ENCODE measurements around the gene MDFIC. TPM values are rescaled to one million over a fixed set of nuclear protein-coding genes. Genes with fewer than 3 reads are reported as not detected.

The MDFIC gene
- total RNA-seq, 1 experiment from 2014 or later: 7.3 TPM

GRCh38 chr7:115009736-115010440, 88.0 kb downstream of the MDFIC start:
- POLR2A ChIA-PET: no interaction called here
- no peaks in the 10 kb centered on the region for H3K4me1 ChIP-seq (ENCODE audit: control insufficient read depth, insufficient read depth, low read length)
- no peaks in the 10 kb centered on the region for H3K36me3 ChIP-seq (ENCODE audit: control insufficient read depth, insufficient read depth, low read length)
- no peaks in the 10 kb centered on the region for H3K9me3 ChIP-seq (ENCODE audit: control insufficient read depth, insufficient read depth, low read depth, low read length)
- no peak overlapping the region for H3K27ac ChIP-seq (ENCODE audit: low read length)
- DNase-seq (ENCODE audit: low read depth, low spot score) (no peak), ATAC-seq (no peak)
- intact Hi-C loops (cut with micrococcal nuclease; ENCODE audit: unreplicated experiment): no loop called here
- in situ Hi-C loops (cut with HindIII; ENCODE audit: low pct_unique_long_range_greater_than_20kb, low sequenced_read_pairs): no loop called here
- no peak for TF ChIP-seq SIN3A (IDR thresholded peaks at IDR 0.05; ENCODE audit: borderline replicate concordance, insufficient read depth, low read depth, low read length)
- H3K27me3 ChIP-seq (ENCODE audit: control insufficient read depth, insufficient read depth, low read length): no peaks in the 10 kb centered on the region
- no TSS peak for BruUV-seq (replicated peaks)
- no peak overlapping the region for H3K4me3 ChIP-seq (ENCODE audit: low read depth in 2 of 2, low read length in 2 of 2)
- CTCF ChIA-PET: no interaction called here

- Histone ChIP-seq H3K9me3 (ENCODE audit: control insufficient read depth, insufficient read depth, low read depth, low read length) (no peaks in the 10 kb centered on the region), H3K27me3 (ENCODE audit: control insufficient read depth, insufficient read depth, low read length) (no peaks in the 10 kb centered on the region), H3K4me1 (ENCODE audit: control insufficient read depth, insufficient read depth, low read length) (no peaks in the 10 kb centered on the region), H3K4me3 (ENCODE audit: low read depth in 2 of 2, low read length in 2 of 2) (no peak overlapping the region), H3K27ac (ENCODE audit: low read length) (no peak overlapping the region), H3K36me3 (ENCODE audit: control insufficient read depth, insufficient read depth, low read length) (no peaks in the 10 kb centered on the region)
- intact Hi-C loops (cut with micrococcal nuclease; ENCODE audit: unreplicated experiment): no loop called here
- BruUV-seq (replicated peaks): no TSS peak
- TF ChIP-seq, protein P1, sequence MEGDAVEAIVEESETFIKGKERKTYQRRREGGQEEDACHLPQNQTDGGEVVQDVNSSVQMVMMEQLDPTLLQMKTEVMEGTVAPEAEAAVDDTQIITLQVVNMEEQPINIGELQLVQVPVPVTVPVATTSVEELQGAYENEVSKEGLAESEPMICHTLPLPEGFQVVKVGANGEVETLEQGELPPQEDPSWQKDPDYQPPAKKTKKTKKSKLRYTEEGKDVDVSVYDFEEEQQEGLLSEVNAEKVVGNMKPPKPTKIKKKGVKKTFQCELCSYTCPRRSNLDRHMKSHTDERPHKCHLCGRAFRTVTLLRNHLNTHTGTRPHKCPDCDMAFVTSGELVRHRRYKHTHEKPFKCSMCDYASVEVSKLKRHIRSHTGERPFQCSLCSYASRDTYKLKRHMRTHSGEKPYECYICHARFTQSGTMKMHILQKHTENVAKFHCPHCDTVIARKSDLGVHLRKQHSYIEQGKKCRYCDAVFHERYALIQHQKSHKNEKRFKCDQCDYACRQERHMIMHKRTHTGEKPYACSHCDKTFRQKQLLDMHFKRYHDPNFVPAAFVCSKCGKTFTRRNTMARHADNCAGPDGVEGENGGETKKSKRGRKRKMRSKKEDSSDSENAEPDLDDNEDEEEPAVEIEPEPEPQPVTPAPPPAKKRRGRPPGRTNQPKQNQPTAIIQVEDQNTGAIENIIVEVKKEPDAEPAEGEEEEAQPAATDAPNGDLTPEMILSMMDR (IDR thresholded peaks at IDR 0.05): no peak
- TF ChIP-seq REST (IDR thresholded peaks at IDR 0.05; ENCODE audit: insufficient read depth in 1 of 2, low read depth in 2 of 2, low read length in 1 of 2): no peak
- TF ChIP-seq SIN3A (IDR thresholded peaks at IDR 0.05; ENCODE audit: borderline replicate concordance, insufficient read depth, low read depth, low read length): no peak
- no peak for TF ChIP-seq TCF7L2 (IDR thresholded peaks at IDR 0.05; ENCODE audit: low read depth, low read length)
- TF ChIP-seq POLR2AphosphoS5 (IDR thresholded peaks at IDR 0.05; ENCODE audit: low read depth, low read length): no peak
- no peak for ATAC-seq
- CTCF ChIA-PET: no interaction called here
- DNase-seq (ENCODE audit: low read depth, low spot score): no peak
- POLR2A ChIA-PET: no interaction called here
- in situ Hi-C loops (cut with HindIII; ENCODE audit: low pct_unique_long_range_greater_than_20kb, low sequenced_read_pairs): no loop called here
Observed at GRCh38 chr7:115010441-115010820, 88.5 kb downstream of the MDFIC start.

DNA sequence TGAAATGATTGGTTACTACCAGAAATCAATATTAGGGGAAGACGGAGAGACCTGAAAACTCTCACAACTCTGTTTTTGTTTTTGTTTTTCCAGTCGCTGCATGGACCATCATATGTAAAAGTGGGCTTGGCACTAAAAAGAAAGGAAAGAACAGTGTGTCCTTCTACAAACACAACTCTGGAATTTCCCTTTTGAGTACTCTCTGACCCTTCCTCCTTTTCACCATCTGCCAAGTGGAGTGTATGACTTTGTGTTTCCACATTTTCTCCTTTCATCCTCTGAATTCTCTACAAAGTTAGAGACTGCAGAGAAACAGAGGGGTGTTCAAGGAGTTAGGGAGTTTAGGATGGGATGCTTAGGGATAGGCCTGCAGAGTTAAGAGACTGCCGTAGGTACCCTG, 92.0 kb downstream of the MDFIC start:
- H3K36me3 ChIP-seq (ENCODE audit: control insufficient read depth, insufficient read depth, low read length): no peaks in the 10 kb centered on the region
- POLR2A ChIA-PET: no interaction called here

More for the DNA sequence above, 92.0 kb downstream of the MDFIC start:
- H3K27me3 ChIP-seq (ENCODE audit: control insufficient read depth, insufficient read depth, low read length): no peaks in the 10 kb centered on the region
- TF ChIP-seq SIN3A (IDR thresholded peaks at IDR 0.05; ENCODE audit: borderline replicate concordance, insufficient read depth, low read depth, low read length): no peak
- no peak for TF ChIP-seq POLR2AphosphoS5 (IDR thresholded peaks at IDR 0.05; ENCODE audit: low read depth, low read length)
- TF ChIP-seq TCF7L2 (IDR thresholded peaks at IDR 0.05; ENCODE audit: low read depth, low read length): no peak
- TF ChIP-seq, protein P1 (IDR thresholded peaks at IDR 0.05): no peak
- TF ChIP-seq REST (IDR thresholded peaks at IDR 0.05; ENCODE audit: insufficient read depth in 1 of 2, low read depth in 2 of 2, low read length in 1 of 2): no peak
- no peak overlapping the region for H3K4me3 ChIP-seq (ENCODE audit: low read depth in 2 of 2, low read length in 2 of 2)
- in situ Hi-C loops (cut with HindIII; ENCODE audit: low pct_unique_long_range_greater_than_20kb, low sequenced_read_pairs) (no loop called here), intact Hi-C loops (cut with micrococcal nuclease; ENCODE audit: unreplicated experiment) (no loop called here)
- H3K27ac ChIP-seq (ENCODE audit: low read length): no peak overlapping the region
- no peaks in the 10 kb centered on the region for H3K9me3 ChIP-seq (ENCODE audit: control insufficient read depth, insufficient read depth, low read depth, low read length)
- no TSS peak for BruUV-seq (replicated peaks)
- ATAC-seq: no peak
- DNase-seq (ENCODE audit: low read depth, low spot score): no peak
- no peaks in the 10 kb centered on the region for H3K4me1 ChIP-seq (ENCODE audit: control insufficient read depth, insufficient read depth, low read length)
- CTCF ChIA-PET: no interaction called here
